ENCODE results near the gene HOXD12. TPM values are rescaled to one million over a fixed set of nuclear protein-coding genes. Genes with fewer than 3 reads are reported as not detected.

Gene HOXD12
- total RNA-seq, 1 donor from 2014 or later = not detected

DNA sequence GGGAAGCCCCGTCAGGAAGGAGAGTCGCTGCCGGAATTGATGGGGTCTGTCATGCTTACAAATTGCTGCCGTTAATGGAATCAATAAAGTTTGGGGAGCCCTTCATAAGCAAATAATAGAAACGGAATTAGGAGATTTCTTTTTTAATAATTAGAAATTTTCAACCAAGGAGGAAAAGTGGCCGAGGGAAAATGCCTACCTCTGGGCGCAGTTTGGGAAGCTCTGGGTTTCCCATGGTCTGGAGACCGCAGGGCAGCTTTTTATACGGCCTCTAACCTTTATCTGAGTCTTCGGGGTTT is 17.1 kb upstream of the HOXD12 start:
- Histone ChIP-seq H3K36me3 (no peaks in the 10 kb centered on the region), H3K9me3 (no peaks in the 10 kb centered on the region), H3K4me3 (no peak overlapping the region), H3K27me3 (peaks cover 97% of the 10 kb centered on the region), H3K4me1 (no peaks in the 10 kb centered on the region), H3K27ac (no peak overlapping the region)
- intact Hi-C loops (cut with DNase I) = no loop called here
- TF ChIP-seq, protein P1, sequence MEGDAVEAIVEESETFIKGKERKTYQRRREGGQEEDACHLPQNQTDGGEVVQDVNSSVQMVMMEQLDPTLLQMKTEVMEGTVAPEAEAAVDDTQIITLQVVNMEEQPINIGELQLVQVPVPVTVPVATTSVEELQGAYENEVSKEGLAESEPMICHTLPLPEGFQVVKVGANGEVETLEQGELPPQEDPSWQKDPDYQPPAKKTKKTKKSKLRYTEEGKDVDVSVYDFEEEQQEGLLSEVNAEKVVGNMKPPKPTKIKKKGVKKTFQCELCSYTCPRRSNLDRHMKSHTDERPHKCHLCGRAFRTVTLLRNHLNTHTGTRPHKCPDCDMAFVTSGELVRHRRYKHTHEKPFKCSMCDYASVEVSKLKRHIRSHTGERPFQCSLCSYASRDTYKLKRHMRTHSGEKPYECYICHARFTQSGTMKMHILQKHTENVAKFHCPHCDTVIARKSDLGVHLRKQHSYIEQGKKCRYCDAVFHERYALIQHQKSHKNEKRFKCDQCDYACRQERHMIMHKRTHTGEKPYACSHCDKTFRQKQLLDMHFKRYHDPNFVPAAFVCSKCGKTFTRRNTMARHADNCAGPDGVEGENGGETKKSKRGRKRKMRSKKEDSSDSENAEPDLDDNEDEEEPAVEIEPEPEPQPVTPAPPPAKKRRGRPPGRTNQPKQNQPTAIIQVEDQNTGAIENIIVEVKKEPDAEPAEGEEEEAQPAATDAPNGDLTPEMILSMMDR (IDR thresholded peaks at IDR 0.05) = no peak
- no peak for DNase-seq
- no peak for ATAC-seq

DNA sequence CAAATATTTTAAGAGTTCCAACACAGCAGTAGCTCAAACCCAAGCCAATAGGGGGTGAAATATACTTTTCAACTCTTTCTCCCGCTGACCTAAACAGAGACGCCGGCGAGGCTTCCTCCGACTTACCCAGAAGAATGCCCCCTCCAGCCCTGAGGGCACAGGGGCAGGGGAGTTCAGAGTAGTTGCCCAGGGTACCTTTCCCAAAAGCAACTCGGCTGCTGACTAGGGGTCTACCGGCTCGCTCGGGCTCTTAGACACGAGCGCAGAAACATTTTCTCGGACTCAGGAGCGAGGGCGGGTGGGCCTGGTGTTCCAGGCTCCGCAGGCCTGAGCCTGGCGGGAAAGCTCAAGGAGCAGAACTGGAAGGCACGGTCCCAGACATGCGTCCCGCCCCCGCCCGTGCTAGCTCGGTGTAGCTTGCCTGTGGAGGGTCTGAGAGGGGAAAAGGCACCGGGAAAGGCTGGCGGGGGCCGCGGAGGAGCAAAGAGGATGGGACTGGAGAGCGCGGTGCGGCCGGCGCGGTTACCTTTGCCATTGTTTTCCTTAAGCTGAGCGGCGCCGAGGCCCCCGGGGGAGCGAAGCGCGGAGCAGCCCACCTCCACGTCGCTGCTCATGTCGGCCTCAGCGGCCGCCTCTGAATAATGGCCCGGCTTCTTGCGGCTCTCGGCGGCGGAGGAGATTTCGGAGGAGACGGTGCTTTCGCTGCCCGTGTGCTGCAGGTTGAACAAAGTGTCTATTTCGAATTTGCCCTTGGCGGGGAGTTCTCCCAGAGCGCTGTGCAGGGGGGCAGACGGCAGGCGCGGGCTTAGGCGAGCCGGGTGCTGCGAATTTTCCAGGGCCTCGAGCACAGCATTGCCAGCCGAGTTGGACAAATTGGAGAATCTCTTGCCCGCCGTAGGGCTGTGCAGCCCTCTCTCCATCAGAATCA is 16.5 kb upstream of the HOXD12 start:
- intact Hi-C loops (cut with DNase I) = no loop called here
- TF ChIP-seq, protein P1 (IDR thresholded peaks at IDR 0.05) = no peak
- H3K4me1 ChIP-seq = peaks cover 4% of the 10 kb centered on the region

DNA sequence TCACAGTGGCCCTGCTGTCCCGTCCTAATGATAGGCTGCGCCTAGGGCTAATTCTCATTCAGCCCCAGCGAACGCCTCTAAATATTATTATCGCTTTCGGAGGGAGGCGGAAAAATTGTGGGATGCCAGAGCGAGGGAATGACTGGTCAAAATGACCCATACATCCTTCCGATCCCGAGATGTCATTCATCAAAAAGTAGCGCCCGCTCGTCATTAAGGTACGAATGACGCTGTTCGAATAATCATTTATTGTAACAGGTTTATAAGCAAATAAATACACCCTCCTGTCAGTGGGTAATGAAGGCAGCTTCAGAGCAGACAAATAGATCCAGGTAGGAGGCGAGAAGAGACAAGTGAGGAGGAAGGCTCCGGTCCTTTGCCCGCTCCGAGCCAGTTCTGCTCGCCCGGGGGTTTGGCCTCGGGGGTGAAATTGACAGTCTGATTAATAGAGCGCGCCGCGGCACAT is 15.8 kb upstream of the HOXD12 start, which contains the start of gene EVX2:
TSS of gene EVX2 (minus strand) at position 167 of the 466 bp plus-strand sequence. CDS start 186 bp downstream, outside the sequence.
- Histone ChIP-seq H3K4me3 (no peak within 1 kb of the TSS), H3K4me1 (peaks cover 10% of the 10 kb centered on the region), H3K27ac (no peak within 1 kb of the TSS), H3K27me3 (peaks cover 97% of the 10 kb centered on the region), H3K9me3 (no peaks in the 10 kb centered on the region), H3K36me3 (no peaks in the 10 kb centered on the region)
- DNase-seq (no peak), ATAC-seq (no peak)
- TF ChIP-seq, protein P1 (IDR thresholded peaks at IDR 0.05) = no peak
- intact Hi-C loops (cut with DNase I) = no loop called here

More for the DNA sequence above, 16.5 kb upstream of the HOXD12 start:
- no peaks in the 10 kb centered on the region for H3K36me3 ChIP-seq
- no peak for ATAC-seq
- no peaks in the 10 kb centered on the region for H3K9me3 ChIP-seq
- H3K27ac ChIP-seq = no peak overlapping the region
- peaks cover 97% of the 10 kb centered on the region for H3K27me3 ChIP-seq
- H3K4me3 ChIP-seq = no peak overlapping the region
- no peak for DNase-seq

GRCh38 chr2:176084611-176085119 is 14.9 kb upstream of the HOXD12 start:
- TF ChIP-seq, protein P1 (IDR thresholded peaks at IDR 0.05) = no peak
- no peak overlapping the region for H3K4me3 ChIP-seq
- peaks cover 10% of the 10 kb centered on the region for H3K4me1 ChIP-seq
- peaks cover 97% of the 10 kb centered on the region for H3K27me3 ChIP-seq
- H3K36me3 ChIP-seq = no peaks in the 10 kb centered on the region
- H3K27ac ChIP-seq = no peak overlapping the region
- ATAC-seq = no peak
- DNase-seq = no peak
- intact Hi-C loops (cut with DNase I) = no loop called here
- H3K9me3 ChIP-seq = no peaks in the 10 kb centered on the region

DNA sequence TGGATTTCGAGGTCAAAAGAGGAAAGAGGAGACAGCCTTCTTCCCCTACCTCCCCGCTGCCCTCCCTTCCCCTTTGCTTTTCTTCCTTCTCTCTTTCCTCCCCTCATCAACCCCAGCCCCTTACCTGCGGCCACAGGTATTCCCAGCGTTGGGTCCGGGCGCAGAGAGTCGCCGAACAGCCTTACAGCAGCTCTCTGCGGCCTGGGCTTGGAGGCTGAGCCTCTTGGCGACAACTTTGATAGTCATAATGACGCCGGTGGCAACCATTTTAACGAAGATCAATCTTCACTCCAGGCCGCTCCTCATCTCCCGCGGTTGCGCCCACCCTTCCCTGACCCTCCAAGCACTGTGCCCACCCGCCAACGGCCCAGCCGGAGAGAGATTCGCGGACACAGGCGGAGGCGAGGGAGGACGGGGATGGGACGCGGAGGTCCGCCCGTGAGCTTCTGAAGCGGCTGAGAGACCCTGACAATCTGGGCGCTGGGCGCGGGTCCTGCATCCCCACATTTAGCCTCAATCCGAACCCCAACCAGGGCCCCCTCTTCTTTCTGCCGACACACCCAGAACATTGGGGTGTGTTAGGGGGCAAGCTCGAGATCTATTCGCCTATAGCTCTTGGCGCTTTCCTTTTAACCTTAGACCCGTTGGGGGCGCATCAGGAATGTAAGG is 14.3 kb upstream of the HOXD12 start:
- H3K4me3 ChIP-seq = no peak overlapping the region
- ATAC-seq (no peak), DNase-seq (no peak)
- TF ChIP-seq, protein P1 (IDR thresholded peaks at IDR 0.05) = no peak
- intact Hi-C loops (cut with DNase I) = no loop called here
- peaks cover 99% of the 10 kb centered on the region for H3K27me3 ChIP-seq
- no peaks in the 10 kb centered on the region for H3K9me3 ChIP-seq
- H3K27ac ChIP-seq = no peak overlapping the region
- H3K36me3 ChIP-seq = no peaks in the 10 kb centered on the region
- H3K4me1 ChIP-seq = peaks cover 10% of the 10 kb centered on the region
